Measurements from ENCODE around the gene TENM4.

The TENM4 gene

GRCh38 chr11:79119491-79120284 is 321.1 kb downstream of the TENM4 start:
- no peak for DNase-seq (ENCODE audit: low read depth)

DNA sequence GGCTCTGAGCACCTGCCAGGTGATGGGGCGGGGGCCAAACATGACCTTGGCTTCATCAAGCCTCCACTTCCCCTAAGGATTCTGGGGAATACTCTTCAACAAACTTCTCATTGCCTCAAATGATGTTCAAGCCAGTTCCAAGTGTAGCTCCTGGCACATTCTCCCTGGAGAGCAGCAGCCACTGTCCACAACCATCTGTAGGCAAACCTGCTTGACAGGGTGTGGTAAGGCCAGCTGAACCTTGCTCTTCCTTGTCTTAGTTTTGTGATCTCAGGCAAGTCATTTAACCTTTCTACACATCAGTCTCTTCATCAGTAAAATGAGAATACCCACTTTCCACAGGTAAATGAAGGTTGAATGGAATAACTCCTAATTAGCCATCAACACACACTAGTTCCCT is 323.3 kb downstream of the TENM4 start:
- no peak for DNase-seq (ENCODE audit: low read depth)

GRCh38 chr11:79116600-79116999 is 324.2 kb downstream of the TENM4 start:
- no peak for DNase-seq (ENCODE audit: low read depth)

DNA sequence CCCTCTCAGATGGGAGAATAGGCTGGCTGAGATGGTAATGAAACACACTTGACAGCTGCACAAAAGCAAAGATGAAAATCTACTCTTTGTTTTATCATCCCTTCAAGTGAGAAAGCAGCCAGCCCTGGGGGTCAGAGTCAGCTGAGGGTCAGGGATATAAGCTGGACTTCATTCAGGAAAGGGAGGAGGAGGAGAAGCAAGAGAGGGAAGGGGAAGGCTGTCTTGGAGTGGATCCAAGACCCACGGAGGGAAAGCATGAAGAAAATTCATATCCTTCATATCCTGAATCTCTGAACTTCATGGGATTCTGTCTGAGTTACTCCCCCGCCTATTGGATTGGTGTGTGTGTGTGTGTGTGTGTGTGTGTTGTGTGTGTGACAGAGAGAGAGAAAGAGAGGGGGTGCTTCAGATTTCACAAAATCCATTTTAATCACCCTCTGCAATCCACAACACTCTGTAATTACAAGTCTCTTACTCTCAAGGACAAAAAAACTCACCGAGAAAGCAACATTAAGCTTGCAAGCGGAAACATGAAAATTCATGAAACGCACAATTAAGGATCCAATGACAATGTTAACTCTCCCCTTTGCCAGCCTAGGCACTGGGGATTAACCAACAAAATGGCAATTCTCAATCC is 327.7 kb downstream of the TENM4 start:
- no peak for DNase-seq (ENCODE audit: low read depth)

GRCh38 chr11:79110796-79111195 is 330.0 kb downstream of the TENM4 start:
- no peak for DNase-seq (ENCODE audit: low read depth)

DNA sequence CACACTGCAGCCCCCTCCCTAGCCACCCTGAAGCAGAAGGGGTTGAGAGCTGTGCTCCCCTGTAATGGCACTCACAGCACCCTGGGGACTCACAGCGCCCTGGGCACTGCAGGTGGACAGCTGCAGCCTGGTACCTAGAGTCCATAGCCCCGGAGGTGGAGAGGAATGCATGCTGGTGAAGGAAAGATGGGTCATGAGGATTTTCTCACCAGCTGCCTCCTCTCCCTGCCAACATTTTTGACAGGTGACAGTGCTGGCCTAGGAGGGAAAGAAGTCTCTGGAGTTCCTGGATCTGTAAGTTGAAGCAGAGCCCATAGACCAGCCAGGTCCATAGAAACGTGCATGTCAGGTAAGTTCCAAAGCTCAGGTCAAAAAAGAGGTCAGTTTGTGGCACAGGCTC is 330.5 kb downstream of the TENM4 start:
- DNase-seq (ENCODE audit: low read depth), result no peak

DNA sequence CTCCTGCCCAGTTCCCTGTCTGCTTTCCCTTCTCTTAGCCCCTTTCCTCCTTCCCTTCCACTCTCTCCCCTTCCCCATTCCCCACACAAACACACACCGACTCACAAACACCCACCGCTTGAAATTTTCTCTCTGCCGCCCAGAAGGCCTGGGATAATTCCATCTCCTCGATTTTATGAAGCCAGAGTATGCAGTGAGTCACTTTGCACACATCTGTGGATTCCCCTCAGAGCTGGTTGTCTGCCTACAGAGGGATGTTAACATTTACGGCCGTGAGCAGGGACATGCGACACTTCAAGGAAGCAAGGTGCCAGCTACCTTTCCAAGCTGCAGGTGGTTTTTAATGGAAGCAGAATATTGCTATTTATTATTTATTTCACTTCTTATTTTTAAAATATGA is 332.0 kb downstream of the TENM4 start:
- DNase-seq (ENCODE audit: low read depth), result no peak

- no peak for DNase-seq (ENCODE audit: low read depth)
These were observed 338.0 kb downstream of the TENM4 start for GRCh38 chr11:79102840-79103239.

DNA sequence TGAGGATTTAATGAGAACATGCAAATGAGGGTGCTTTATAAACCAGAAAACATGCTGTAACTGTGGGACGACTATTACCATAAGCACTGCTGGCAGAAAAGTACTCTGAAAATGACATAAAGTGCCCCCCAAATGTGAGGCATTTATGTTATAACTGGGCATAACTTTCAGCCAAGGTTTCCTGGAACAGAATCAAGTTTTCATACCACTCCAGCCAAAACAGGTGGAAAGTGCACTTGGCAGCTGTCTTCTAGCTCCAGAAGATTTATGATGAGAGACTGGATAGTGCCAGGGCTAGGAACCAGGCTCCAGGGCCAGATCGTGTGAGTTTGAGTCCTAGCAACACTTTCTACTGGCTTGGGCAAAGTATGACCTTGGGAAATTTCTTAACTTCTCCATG is 339.2 kb downstream of the TENM4 start:
- DNase-seq (ENCODE audit: low read depth), result no peak

DNA sequence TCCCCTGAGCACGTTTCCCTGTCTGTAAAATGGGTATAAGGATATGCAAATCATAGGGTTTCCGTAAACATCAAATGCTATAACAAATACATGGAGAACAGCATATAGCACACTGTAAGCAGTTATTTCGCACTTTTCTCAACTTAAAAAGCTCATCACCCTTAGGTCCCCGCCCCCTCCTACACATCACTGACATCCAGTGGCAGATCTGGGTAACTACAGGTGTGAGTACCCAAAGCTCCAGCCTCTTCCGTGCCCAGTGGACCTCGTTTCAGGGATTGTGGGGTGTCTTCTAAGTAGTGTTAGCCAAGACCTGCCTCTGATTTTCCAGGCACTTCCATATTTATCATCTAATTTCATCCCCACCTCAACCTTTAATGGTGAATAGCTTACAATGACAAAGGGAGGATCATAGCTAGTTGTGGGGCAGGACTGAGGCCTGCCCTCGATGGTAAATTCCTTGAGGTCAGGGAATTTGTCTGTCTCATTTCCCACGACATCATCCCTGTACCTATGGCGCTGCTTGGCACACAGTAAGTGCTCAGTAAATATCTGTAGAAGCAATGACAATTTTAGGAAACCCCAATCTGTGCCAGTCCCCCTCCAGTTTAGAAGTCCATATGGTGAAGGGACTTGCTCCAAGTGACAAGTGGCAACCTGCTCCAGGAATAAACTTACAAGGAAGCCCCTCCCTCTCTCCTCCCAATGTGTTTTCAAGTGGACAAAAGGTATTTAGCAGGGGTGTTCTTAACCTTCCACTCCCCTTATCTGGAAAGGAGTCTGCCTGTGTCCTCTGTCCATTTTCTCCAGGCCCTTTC is 340.5 kb downstream of the TENM4 start:
- DNase-seq (ENCODE audit: low read depth), result no peak

DNA sequence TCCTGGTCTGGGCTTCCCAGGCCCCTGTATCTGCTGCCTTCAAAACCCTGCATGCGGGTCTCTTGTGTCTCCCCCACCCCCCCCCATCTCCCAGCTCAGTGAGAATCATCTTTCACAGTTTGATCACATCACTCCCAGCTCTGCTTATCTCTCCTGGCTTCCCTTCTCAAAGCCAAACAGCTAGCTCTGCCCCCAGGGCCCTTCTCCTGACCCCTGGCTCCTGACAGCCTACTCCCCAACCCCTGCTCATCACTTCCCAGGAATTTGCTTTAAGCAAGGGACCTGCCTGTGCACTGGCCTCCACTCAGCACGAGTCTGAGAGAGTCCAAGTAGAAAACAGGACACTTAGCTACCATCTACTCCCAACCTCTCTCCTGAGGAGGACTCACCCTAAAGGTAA is 342.7 kb downstream of the TENM4 start:
- DNase-seq (ENCODE audit: low read depth), result no peak

GRCh38 chr11:79097246-79097875 is 343.5 kb downstream of the TENM4 start:
- no peak for DNase-seq (ENCODE audit: low read depth)

- DNase-seq (ENCODE audit: low read depth), result no peak
These were observed 345.4 kb downstream of the TENM4 start for GRCh38 chr11:79095424-79095823.

- DNase-seq (ENCODE audit: low read depth), result no peak
These were observed 346.2 kb downstream of the TENM4 start for GRCh38 chr11:79094616-79095015.

GRCh38 chr11:79092791-79093353 is 348.0 kb downstream of the TENM4 start:
- no peak for DNase-seq (ENCODE audit: low read depth)

DNA sequence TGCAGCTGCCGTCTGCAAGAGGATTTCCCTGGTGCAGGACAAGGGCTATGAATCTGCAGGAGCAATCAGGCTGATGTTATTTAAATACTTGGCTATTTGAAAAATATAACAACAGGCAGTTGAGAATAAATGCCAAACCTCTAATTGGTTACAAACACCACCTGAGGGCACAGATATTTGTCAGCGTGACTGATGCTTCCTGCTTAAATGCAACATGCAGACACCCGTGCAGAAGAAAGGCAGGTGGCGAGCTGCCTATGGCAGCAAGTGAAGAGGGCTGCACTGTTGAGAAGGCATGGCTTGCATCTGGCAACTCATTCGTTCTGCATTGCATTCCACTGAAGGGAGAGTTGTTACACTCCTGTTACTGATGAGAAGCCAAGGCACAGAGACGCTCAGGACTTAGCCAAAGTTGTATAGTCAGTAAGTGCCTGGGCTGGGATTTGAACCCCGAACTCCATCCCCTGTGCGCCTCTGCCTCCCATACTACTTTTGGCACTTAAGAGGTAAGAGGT is 350.6 kb downstream of the TENM4 start:
- no peak for DNase-seq (ENCODE audit: low read depth)

- no peak for DNase-seq (ENCODE audit: low read depth)
These were observed 351.2 kb downstream of the TENM4 start for GRCh38 chr11:79089601-79090000.

DNA sequence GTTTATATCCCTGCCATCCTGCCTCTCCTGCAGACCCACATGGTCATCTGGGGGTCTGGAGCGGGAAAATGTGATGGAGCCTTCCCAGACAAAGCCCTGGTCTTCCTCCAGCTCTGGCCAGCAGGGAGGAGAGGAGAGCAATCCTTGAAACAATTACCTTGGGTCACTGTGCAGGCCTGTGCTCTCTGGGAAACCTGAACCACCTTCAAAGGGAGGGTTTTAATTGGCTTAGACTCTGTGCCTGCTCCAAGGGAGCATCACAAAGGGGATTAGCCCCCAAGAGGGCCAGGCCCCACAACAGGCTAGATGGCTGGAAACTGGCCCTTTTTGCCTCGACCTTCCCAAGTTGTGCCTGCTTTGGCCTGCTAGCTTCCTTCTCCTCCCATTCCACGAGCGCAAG is 351.9 kb downstream of the TENM4 start:
- no peak for DNase-seq (ENCODE audit: low read depth)

DNA sequence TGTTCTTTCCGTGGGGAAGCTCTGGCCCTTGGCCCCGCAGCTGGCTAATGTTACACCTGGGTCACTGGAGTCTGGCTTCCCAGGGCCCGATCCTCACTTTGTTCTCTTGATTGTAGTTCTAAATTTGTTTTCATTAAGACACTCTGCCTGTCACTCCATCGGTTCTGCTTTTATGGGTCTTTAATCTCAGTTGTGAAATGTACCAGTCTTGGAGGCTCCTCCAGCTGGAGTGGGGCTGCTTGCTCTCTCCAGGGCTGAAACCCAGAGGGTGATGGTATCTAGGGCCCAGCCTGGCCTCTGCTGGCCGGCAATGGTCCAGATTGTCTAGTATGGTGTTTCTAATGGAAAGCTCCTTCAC is 352.9 kb downstream of the TENM4 start:
- DNase-seq (ENCODE audit: low read depth), result no peak

- DNase-seq (ENCODE audit: low read depth), result no peak
These were observed 353.4 kb downstream of the TENM4 start for GRCh38 chr11:79087238-79087960.

GRCh38 chr11:79086056-79086455 is 354.8 kb downstream of the TENM4 start:
- no peak for DNase-seq (ENCODE audit: low read depth)
